Activated effector memory CD4-positive, alpha-beta T cell treated with Interleukin-2 at 50 U/mL for 16 hours (primary cell): Measurements from ENCODE around the gene TSPAN10.
"Not testable (repeated sequence)": the region's sequence is repeated elsewhere in the genome, so short reads cannot be mapped to it uniquely, and the experiment has no call there.

Experiments
- DNase-seq: peaks from one replicate; pipeline ENCODE4 v3.0.0-alpha.2; 2020

Gene TSPAN10

GRCh38 chr17:81665205-81666091 is 28.5 kb downstream of the TSPAN10 start:
- DNase-seq: peak; percentile 15

GRCh38 chr17:81666092-81666341 is 29.0 kb downstream of the TSPAN10 start:
- no peak for DNase-seq

- DNase-seq: peak; percentile 89
Observed at GRCh38 chr17:81666342-81667191, 29.6 kb downstream of the TSPAN10 start, which contains the start of the genes CCDC137 and OXLD1. CCDC137 (plus strand) TSS chr17:81666737; CDS start chr17:81666767, 30 bp downstream. OXLD1 (minus strand) TSS chr17:81666605; CDS start chr17:81666577, 28 bp downstream.

GRCh38 chr17:81667754-81668153 is 30.8 kb downstream of the TSPAN10 start:
- no peak for DNase-seq

- no peak for DNase-seq
Observed at GRCh38 chr17:81672504-81672903, 35.5 kb downstream of the TSPAN10 start.

- no peak for DNase-seq
Observed at GRCh38 chr17:81672954-81673353, 36.0 kb downstream of the TSPAN10 start.

GRCh38 chr17:81673561-81674258 is 36.7 kb downstream of the TSPAN10 start:
- DNase-seq: no peak

GRCh38 chr17:81675515-81676221 is 38.7 kb downstream of the TSPAN10 start:
- not testable (repeated sequence) for DNase-seq

GRCh38 chr17:81676906-81677305 is 39.9 kb downstream of the TSPAN10 start:
- DNase-seq: no peak

GRCh38 chr17:81680150-81680549 is 43.2 kb downstream of the TSPAN10 start:
- no peak for DNase-seq

GRCh38 chr17:81681672-81682071 is 44.7 kb downstream of the TSPAN10 start:
- no peak for DNase-seq

GRCh38 chr17:81682565-81683207 is 45.7 kb downstream of the TSPAN10 start:
- no peak for DNase-seq

- no peak for DNase-seq
Observed at GRCh38 chr17:81683208-81683583, 46.2 kb downstream of the TSPAN10 start.

GRCh38 chr17:81683584-81684441 is 46.8 kb downstream of the TSPAN10 start, which contains the start of the genes ARL16 and HGS:
ARL16 (minus strand) TSS chr17:81683797; CDS start chr17:81683753, 44 bp downstream.
HGS (plus strand) TSS chr17:81684011; CDS start chr17:81684067, 56 bp downstream.
- DNase-seq: peak; percentile 98

GRCh38 chr17:81684442-81684911 is 47.5 kb downstream of the TSPAN10 start:
- no peak for DNase-seq

- DNase-seq: no peak
Observed at GRCh38 chr17:81685108-81685507, 48.1 kb downstream of the TSPAN10 start.

- no peak for DNase-seq
Observed at GRCh38 chr17:81686614-81687013, 49.6 kb downstream of the TSPAN10 start.

- DNase-seq: no peak
Observed at GRCh38 chr17:81687770-81688541, 51.0 kb downstream of the TSPAN10 start.

GRCh38 chr17:81688616-81689015 is 51.6 kb downstream of the TSPAN10 start:
- DNase-seq: no peak

- no peak for DNase-seq
Observed at GRCh38 chr17:81690066-81690465, 53.1 kb downstream of the TSPAN10 start.
